ENCODE data around the gene ZNF217.
"Not testable (repeated sequence)": the region's sequence is repeated elsewhere in the genome, so short reads cannot be mapped to it uniquely, and the experiment has no call there.

DNA sequence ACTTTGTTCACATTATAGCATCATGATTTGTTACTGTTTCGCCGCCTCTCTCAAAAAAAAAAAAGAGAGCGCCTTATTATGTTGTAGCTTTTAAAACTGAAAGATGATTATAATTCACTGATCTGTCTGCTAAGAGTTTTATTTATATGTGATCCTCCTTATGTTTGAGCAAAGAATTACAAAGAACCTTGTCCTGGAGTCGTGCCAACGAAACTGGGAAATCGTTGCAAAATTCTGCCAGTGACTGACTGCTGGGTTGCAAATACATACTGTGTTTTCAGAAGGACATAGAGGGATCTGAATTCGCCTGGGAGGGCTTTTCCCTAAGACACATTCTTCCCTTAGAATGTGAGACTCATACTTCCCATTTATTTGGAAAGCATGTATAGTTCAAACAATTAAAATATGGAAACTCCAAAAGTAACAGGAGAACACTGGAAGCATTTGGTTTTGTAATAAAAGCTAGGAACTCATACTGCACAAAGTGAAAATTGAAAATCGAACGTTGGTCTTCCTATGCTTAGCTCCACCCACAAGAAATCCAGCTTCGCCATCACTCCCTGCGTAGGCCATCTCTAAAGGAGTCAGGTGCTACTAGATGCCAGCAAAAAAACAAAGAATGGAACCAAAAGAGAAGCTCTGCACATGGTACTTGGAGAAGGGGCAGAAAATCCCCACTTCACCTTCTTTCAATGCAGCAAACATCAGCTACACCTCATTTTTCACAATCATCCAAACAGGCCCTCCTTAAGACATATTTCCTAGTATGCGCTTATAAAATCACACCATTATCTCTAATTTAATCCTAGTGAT, 2.8 kb upstream of the ZNF217 start:
- TF ChIP-seq, protein P1, sequence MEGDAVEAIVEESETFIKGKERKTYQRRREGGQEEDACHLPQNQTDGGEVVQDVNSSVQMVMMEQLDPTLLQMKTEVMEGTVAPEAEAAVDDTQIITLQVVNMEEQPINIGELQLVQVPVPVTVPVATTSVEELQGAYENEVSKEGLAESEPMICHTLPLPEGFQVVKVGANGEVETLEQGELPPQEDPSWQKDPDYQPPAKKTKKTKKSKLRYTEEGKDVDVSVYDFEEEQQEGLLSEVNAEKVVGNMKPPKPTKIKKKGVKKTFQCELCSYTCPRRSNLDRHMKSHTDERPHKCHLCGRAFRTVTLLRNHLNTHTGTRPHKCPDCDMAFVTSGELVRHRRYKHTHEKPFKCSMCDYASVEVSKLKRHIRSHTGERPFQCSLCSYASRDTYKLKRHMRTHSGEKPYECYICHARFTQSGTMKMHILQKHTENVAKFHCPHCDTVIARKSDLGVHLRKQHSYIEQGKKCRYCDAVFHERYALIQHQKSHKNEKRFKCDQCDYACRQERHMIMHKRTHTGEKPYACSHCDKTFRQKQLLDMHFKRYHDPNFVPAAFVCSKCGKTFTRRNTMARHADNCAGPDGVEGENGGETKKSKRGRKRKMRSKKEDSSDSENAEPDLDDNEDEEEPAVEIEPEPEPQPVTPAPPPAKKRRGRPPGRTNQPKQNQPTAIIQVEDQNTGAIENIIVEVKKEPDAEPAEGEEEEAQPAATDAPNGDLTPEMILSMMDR (IDR thresholded peaks at IDR 0.05; ENCODE audit: low read depth, low read length): not testable (repeated sequence)
- not testable (repeated sequence) for TF ChIP-seq POLR2A (IDR thresholded peaks at IDR 0.05; ENCODE audit: extremely low read depth, insufficient read length)
